ENCODE data around the gene GDF7.

- no peak for TF ChIP-seq ATF2 (IDR thresholded peaks at IDR 0.05; ENCODE audit: low read length)
- TF ChIP-seq PHF8 (conservative IDR thresholded peaks at IDR 0.05; ENCODE audit: low read depth, low read length) = no peak
- no peak for TF ChIP-seq ATF3 (IDR thresholded peaks at IDR 0.05; ENCODE audit: insufficient read depth, low read depth, low read length)
- no peak for TF ChIP-seq TAF1 (IDR thresholded peaks at IDR 0.05; ENCODE audit: low read depth, low read length)
- TF ChIP-seq POLR2A (IDR thresholded peaks at IDR 0.05; ENCODE audit: control extremely low read depth in 1 of 2, low read depth in 2 of 2, low read length in 2 of 2) = no peak
These were observed 6.9 kb downstream of the GDF7 start for GRCh38 chr2:20673686-20674308.

Data from H1 (cell line).